ENCODE data around the gene GNG12.
"Not testable (repeated sequence)": the region's sequence is repeated elsewhere in the genome, so short reads cannot be mapped to it uniquely, and the experiment has no call there.

The GNG12 gene

DNA sequence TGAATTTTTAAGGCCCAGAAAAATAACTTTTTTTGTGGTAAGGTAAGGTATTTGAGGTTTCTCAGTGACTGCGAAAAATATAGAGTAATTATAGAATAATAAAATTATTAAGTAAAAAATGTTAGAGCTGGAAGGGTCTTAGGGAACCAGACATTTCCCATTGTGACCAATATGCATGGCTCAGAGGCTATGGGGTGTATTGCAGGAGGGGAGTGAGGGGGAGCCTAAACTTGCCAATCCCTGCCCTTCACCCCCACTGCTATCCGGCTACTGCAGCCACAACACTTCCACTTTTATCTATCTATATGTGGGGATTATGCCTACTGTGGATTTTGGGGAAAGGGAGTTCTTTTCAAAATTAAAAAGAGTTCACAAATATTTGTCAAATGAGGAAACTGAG is 155.9 kb downstream of the GNG12 start:
- DNase-seq (no peak), ATAC-seq (no peak)
- no peak overlapping the region for H3K27ac Mint-ChIP-seq
- no peaks in the 10 kb centered on the region for H3K27me3 Mint-ChIP-seq
- peaks cover 18% of the 10 kb centered on the region for H3K4me1 Mint-ChIP-seq
- H3K4me3 Mint-ChIP-seq: no peak overlapping the region
- no peaks in the 10 kb centered on the region for H3K9me3 Mint-ChIP-seq

DNA sequence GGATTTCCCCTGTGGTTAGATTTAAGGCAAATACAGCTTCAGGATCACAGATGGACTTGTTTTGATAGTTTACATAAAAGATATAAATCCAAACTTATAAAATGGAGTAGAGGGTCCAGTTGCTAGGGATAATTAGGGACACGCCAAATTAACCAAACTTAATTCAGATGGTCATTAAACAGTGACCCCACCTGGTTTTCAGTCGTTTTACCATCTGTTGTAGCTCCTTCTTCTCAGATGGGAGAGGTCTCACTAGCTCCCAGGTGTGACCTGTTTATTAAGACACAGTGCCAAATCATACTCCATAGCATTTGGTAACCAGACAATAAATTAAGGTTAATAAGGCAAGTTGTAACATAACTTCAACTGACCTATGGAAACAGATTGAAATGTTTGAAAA is 156.3 kb downstream of the GNG12 start:
- no peaks in the 10 kb centered on the region for H3K9me3 Mint-ChIP-seq
- DNase-seq (no peak), ATAC-seq (no peak)
- H3K4me3 Mint-ChIP-seq: no peak overlapping the region
- no peaks in the 10 kb centered on the region for H3K27me3 Mint-ChIP-seq
- H3K27ac Mint-ChIP-seq: no peak overlapping the region
- peaks cover 18% of the 10 kb centered on the region for H3K4me1 Mint-ChIP-seq

DNA sequence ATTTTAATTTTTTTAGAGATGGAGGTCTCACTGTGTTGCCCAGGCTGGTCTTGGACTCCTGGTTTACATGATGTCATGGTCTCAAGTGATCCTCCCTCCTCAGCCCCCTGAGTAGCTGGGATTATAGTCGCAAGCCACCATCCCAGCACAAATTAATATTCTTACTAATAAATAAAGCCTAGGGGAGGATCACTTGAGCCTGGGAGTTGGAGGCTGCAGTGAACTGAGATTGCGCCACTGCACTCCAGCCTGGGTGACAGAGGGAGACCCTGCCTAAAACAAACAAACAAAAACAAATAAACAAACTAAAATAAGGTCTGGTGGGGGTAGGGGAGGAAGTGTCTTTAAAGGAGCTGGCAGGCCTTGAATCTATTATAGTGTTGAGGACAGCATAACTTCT is 157.0 kb downstream of the GNG12 start:
- DNase-seq (no peak), ATAC-seq (no peak)
- H3K27ac Mint-ChIP-seq: peak overlapping the region in 1 of 2 donors; percentile 62
- no peak overlapping the region for H3K4me3 Mint-ChIP-seq
- H3K9me3 Mint-ChIP-seq: no peaks in the 10 kb centered on the region
- H3K27me3 Mint-ChIP-seq: peaks cover 2% of the 10 kb centered on the region
- H3K4me1 Mint-ChIP-seq: peaks cover 18% of the 10 kb centered on the region

GRCh38 chr1:67675800-67676199 is 157.5 kb downstream of the GNG12 start:
- peaks cover 18% of the 10 kb centered on the region for H3K4me1 Mint-ChIP-seq
- no peak overlapping the region for H3K27ac Mint-ChIP-seq
- H3K9me3 Mint-ChIP-seq: no peaks in the 10 kb centered on the region
- ATAC-seq (peak; percentile 33), DNase-seq (no peak)
- H3K4me3 Mint-ChIP-seq: no peak overlapping the region
- peaks cover 7% of the 10 kb centered on the region for H3K27me3 Mint-ChIP-seq

DNA sequence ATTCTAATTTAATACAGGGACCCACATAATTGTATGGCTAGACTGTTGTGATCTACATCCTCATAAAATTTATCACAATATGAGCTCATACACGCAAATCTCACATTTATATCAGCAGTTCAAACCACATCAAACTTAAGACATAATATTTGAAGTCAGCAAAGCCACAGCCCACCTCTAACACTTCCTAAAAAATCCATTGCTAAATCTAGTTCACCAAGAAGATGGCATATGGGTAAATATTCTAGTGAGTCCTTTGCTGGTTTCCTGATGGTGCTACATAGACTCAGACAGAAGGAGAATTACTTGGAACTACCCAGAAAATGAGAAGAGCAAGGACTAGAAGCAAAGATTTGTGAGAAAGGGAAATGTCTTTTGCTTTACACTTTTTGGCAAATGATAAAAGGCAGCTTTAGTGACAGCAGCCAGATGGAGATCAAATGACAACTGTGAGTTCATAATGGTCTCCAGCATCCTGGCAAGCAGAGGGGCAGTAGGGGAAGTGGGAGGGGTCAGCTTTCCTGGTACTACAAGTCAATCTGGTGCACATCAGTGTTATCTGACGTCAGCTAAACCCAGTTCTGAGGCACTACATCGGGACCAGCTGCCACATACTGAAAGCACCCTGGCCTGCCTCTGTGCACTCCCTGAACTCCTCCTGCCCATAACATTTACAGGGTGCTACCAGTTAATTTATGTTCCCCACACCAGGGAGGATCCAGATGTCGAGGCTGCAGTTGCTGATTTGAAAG is 158.8 kb downstream of the GNG12 start:
- Mint-ChIP-seq H3K9me3 (no peaks in the 10 kb centered on the region), H3K27me3 (peaks cover 12% of the 10 kb centered on the region), H3K4me3 (peak overlapping the region; percentile 65 to 73), H3K27ac (peak overlapping the region in 1 of 2 donors; percentile 40), H3K4me1 (peaks cover 18% of the 10 kb centered on the region)
- peak; percentile 96 for ATAC-seq
- DNase-seq: peak; percentile 12 to 65

- no peak for ATAC-seq
- no peak for DNase-seq
- no peaks in the 10 kb centered on the region for H3K9me3 Mint-ChIP-seq
- no peak overlapping the region for H3K4me3 Mint-ChIP-seq
- peaks cover 18% of the 10 kb centered on the region for H3K27me3 Mint-ChIP-seq
- no peak overlapping the region for H3K27ac Mint-ChIP-seq
- peaks cover 18% of the 10 kb centered on the region for H3K4me1 Mint-ChIP-seq
Measured at GRCh38 chr1:67673468-67674201, 159.6 kb downstream of the GNG12 start.

- Mint-ChIP-seq H3K4me1 (peaks cover 18% of the 10 kb centered on the region), H3K27ac (no peak overlapping the region)
Measured at GRCh38 chr1:67672260-67672803, 160.9 kb downstream of the GNG12 start.

GRCh38 chr1:67668660-67669059 is 164.6 kb downstream of the GNG12 start:
- Mint-ChIP-seq H3K4me1 (no peaks in the 10 kb centered on the region), H3K9me3 (no peaks in the 10 kb centered on the region), H3K4me3 (no peak overlapping the region), H3K27me3 (peaks cover 20% of the 10 kb centered on the region), H3K27ac (peak overlapping the region in 1 of 2 donors; percentile 79)
- DNase-seq (no peak), ATAC-seq (no peak)

More at GRCh38 chr1:67672260-67672803, 160.9 kb downstream of the GNG12 start:
- ATAC-seq: no peak
- H3K4me3 Mint-ChIP-seq: no peak overlapping the region
- no peak for DNase-seq
- peaks cover 20% of the 10 kb centered on the region for H3K27me3 Mint-ChIP-seq
- no peaks in the 10 kb centered on the region for H3K9me3 Mint-ChIP-seq

DNA sequence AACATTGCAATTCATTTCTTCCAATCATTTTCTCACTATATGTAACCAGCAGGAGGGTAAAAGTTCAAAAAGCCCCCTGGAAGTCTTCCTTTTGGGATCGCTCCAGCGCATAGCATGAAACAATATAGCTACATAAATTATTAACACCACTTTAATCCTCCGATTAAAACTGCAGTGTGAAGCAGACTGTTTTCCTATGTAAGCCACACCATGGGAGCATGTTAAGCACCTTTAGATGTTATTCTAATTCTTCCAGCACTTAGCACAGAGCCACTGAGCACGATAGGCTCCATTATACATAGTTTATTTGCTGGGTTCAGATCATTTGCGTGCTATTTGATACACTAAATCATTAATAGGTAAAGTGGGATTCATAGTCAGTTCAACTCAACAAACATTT is 166.6 kb downstream of the GNG12 start:
- H3K4me1 Mint-ChIP-seq: no peaks in the 10 kb centered on the region
- no peak overlapping the region for H3K4me3 Mint-ChIP-seq
- no peak overlapping the region for H3K27ac Mint-ChIP-seq
- DNase-seq: no peak
- no peaks in the 10 kb centered on the region for H3K9me3 Mint-ChIP-seq
- H3K27me3 Mint-ChIP-seq: peaks cover 20% of the 10 kb centered on the region
- no peak for ATAC-seq

- not testable (repeated sequence) for H3K4me3 Mint-ChIP-seq, H3K9me3 Mint-ChIP-seq, H3K27ac Mint-ChIP-seq, DNase-seq, ATAC-seq, H3K4me1 Mint-ChIP-seq
- peaks cover 17% of the 10 kb centered on the region for H3K27me3 Mint-ChIP-seq
Measured at GRCh38 chr1:67665307-67665706, 168.0 kb downstream of the GNG12 start.

- no peaks in the 10 kb centered on the region for H3K9me3 Mint-ChIP-seq
- ATAC-seq (no peak), DNase-seq (no peak)
- H3K4me1 Mint-ChIP-seq: no peaks in the 10 kb centered on the region
- no peak overlapping the region for H3K27ac Mint-ChIP-seq
- no peak overlapping the region for H3K4me3 Mint-ChIP-seq
- H3K27me3 Mint-ChIP-seq: peaks cover 25% of the 10 kb centered on the region
Measured at GRCh38 chr1:67664048-67664447, 169.2 kb downstream of the GNG12 start.

DNA sequence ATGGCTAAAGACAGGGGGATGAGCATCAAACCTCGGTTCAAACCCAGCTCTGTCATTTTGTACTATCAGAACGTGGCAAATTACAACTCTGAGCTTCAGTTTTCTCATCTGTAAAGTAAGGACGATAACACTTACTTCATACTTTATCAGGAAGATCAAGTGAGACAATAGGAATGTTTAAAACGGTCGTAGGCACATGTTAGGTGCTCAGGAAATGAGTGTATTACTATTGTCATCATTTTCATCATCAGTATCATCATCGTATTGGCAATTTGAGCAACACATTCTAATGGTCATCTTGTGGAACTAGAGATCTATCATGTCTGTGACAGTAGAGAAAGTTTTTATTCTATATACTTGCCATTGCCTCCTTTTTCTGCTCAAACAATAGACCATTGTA is 170.4 kb downstream of the GNG12 start:
- DNase-seq: no peak
- no peak for ATAC-seq
- H3K4me1 Mint-ChIP-seq: no peaks in the 10 kb centered on the region
- peaks cover 18% of the 10 kb centered on the region for H3K27me3 Mint-ChIP-seq
- H3K4me3 Mint-ChIP-seq: no peak overlapping the region
- no peak overlapping the region for H3K27ac Mint-ChIP-seq
- H3K9me3 Mint-ChIP-seq: no peaks in the 10 kb centered on the region

- Mint-ChIP-seq H3K4me3 (no peak overlapping the region), H3K4me1 (no peaks in the 10 kb centered on the region), H3K9me3 (no peaks in the 10 kb centered on the region), H3K27me3 (peaks cover 18% of the 10 kb centered on the region), H3K27ac (no peak overlapping the region)
- no peak for DNase-seq
- ATAC-seq: no peak
Measured at GRCh38 chr1:67659229-67659628, 174.0 kb downstream of the GNG12 start.

- not testable (repeated sequence) for ATAC-seq, H3K4me1 Mint-ChIP-seq, DNase-seq, H3K9me3 Mint-ChIP-seq, H3K4me3 Mint-ChIP-seq, H3K27ac Mint-ChIP-seq
- peaks cover 27% of the 10 kb centered on the region for H3K27me3 Mint-ChIP-seq
Measured at GRCh38 chr1:67657152-67657551, 176.1 kb downstream of the GNG12 start.

- ATAC-seq (no peak), DNase-seq (no peak)
- no peaks in the 10 kb centered on the region for H3K9me3 Mint-ChIP-seq
- no peak overlapping the region for H3K4me3 Mint-ChIP-seq
- H3K27me3 Mint-ChIP-seq: peaks cover 21% of the 10 kb centered on the region
- H3K27ac Mint-ChIP-seq: peak overlapping the region in 1 of 2 donors; percentile 59
- H3K4me1 Mint-ChIP-seq: no peaks in the 10 kb centered on the region
Measured at GRCh38 chr1:67655581-67655980, 177.7 kb downstream of the GNG12 start.

GRCh38 chr1:67653304-67653703 is 180.0 kb downstream of the GNG12 start:
- Mint-ChIP-seq H3K4me3 (no peak overlapping the region), H3K27me3 (peaks cover 10% of the 10 kb centered on the region), H3K9me3 (no peaks in the 10 kb centered on the region), H3K4me1 (no peaks in the 10 kb centered on the region), H3K27ac (peak overlapping the region in 1 of 2 donors; percentile 15)
- no peak for ATAC-seq
- DNase-seq: no peak
